Fibroblast of villous mesenchyme (primary cell): ENCODE results near the gene PCSK2. TPM values are rescaled to one million over a fixed set of nuclear protein-coding genes. Genes with fewer than 3 reads are reported as not detected.

Experiments used
- DNase-seq: peaks from one replicate; pipeline ENCODE4 v3.0.0-alpha.2; 2010; ENCODE audit warnings: low read depth
- H3K4me3 ChIP-seq: 2 replicates; pipeline ENCODE4 v1.5.1; 2011; ENCODE audit warnings: low read depth, mild to moderate bottlenecking, low read length
- CTCF ChIP-seq: IDR thresholded peaks from 2 replicates; pipeline ENCODE4 v1.5.1; 2012; ENCODE audit warnings: low read depth, mild to moderate bottlenecking, low read length; ENCODE audit not compliant: insufficient read depth
- total RNA-seq: library from RNA; depleted of rRNA; stranded (reverse); fragments of >200 nt; gene quantifications from 2 replicates; pipeline ENCODE4 v1.2.3, GENCODE V29; 2012

PCSK2 gene
- total RNA-seq, 1 donor = not detected

DNA sequence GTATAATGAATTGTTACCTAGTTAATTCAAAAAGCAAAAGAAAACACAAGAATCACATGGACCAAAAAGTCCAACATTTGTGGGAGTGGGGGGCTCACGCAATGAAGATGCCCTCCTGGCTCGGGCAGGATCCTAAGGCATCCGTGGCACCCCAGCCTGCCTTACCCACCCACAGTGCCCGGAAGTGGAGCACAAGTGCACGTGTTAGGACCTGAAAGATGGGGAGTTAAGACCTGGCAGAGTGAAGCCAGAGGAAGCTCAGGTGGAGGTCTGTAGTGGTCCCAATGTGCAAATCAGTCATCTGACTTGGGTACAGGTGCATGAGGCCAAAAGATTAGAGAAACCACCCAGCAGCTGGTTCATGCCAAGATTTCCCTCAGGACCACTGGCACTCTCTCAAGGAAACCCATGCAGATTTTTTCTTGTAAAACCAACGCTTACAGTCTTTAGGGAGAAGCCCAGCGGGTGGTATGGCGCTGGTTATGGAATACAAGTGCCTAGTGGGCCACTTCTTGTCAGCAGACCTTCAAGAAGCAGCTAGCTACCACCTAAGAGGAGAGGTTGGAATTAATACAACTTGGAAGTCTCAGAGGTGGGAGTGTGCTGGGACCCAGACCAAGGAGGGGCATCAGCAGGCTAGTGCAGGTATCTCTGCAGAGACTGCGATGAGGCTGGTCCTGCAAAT, 262.2 kb downstream of the PCSK2 start:
- TF ChIP-seq CTCF = no peak
- no peak for DNase-seq
- no peak overlapping the region for H3K4me3 ChIP-seq

GRCh38 chr20:17490501-17490900, 263.7 kb downstream of the PCSK2 start:
- no peak overlapping the region for H3K4me3 ChIP-seq
- no peak for TF ChIP-seq CTCF
- DNase-seq = no peak

- no peak overlapping the region for H3K4me3 ChIP-seq
- TF ChIP-seq CTCF = no peak
- DNase-seq = no peak
These were observed 264.2 kb downstream of the PCSK2 start for GRCh38 chr20:17491041-17491440.

GRCh38 chr20:17491488-17491887, 264.6 kb downstream of the PCSK2 start:
- TF ChIP-seq CTCF = no peak
- no peak for DNase-seq
- H3K4me3 ChIP-seq = no peak overlapping the region

DNA sequence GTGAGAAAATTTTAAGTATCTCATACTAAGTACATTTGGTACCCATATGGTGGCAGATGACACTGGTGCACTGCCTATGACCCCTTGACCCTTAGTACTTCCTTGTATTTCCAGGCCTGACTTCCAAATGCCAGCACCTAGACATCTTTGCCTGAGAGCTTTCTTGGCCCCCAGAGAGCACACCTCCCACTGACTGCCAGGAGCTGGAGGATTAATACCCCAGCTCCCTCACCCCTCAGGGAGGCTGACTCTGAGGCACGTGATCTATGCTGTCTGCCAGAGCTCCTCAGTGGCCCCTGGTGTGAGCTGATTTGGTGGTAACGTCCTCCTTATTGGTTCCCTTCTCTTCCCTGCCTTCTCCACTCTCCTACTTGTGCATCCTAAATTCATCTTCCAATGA, 266.3 kb downstream of the PCSK2 start:
- no peak for DNase-seq
- no peak overlapping the region for H3K4me3 ChIP-seq
- no peak for TF ChIP-seq CTCF

DNA sequence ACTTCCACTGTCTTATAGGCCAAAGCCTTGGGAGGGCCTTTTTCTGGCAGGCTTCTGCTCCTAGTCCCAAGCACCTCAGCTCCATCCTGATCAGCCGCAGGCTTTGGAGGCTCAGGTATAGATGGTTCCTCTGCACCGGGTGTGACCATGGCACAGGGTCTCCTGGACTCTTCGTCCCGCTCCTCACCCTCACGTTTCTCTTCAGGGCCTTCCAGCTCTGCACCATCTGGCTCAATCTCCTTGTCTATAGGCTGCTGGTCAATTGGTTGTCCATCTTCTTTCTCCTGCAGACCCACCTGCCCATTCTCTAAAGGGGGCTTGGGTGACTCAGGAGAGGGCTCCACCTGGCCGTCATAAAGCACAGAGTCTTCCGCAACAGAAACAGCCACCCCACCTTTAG, 267.4 kb downstream of the PCSK2 start:
- no peak for TF ChIP-seq CTCF

GRCh38 chr20:17495826-17496225, 269.0 kb downstream of the PCSK2 start:
- TF ChIP-seq CTCF = no peak
- no peak for DNase-seq
- no peak overlapping the region for H3K4me3 ChIP-seq

More for the DNA sequence above, 267.4 kb downstream of the PCSK2 start:
- no peak for DNase-seq
- H3K4me3 ChIP-seq = no peak overlapping the region
